GM12878 (cell line): ENCODE results near the gene CCDC85A. TPM values are rescaled to one million over a fixed set of nuclear protein-coding genes. Genes with fewer than 3 reads are reported as not detected.

Experiments
- ATAC-seq: fragments of 200-7000 bp; cut with Tn5 transposase; 3 replicates; pipeline ENCODE4 v1.9.1; 2020; ENCODE audit warnings: mild to moderate bottlenecking, moderate library complexity
- BruUV-seq: library from RNA; stranded (reverse); fragments of 400-500 nt; replicated peaks from 2 replicates; lab custom pipeline; 2021; lab: Mats Ljungman, UMichigan
- CTCF ChIA-PET: fragments of 300-600 bp; sonication (Branson Sonifier 250); formaldehyde crosslinking; extraction: SDS; loops from one replicate; lab custom pipeline; 2021; ENCODE audit warnings: inconsistent platforms; lab: Yijun Ruan, JAX
- POLR2A ChIA-PET: fragments of 350-600 bp; formaldehyde crosslinking; extraction: SDS; loops from one replicate; lab custom pipeline; 2021; ENCODE audit warnings: inconsistent platforms; lab: Charles Lee
- RAD21 ChIA-PET: fragments of 300-600 bp; sonication (Branson Sonifier 250); formaldehyde crosslinking; loops from one replicate; lab custom pipeline; 2023; ENCODE audit warnings: antibody characterized with exemption; ENCODE audit not compliant: unreplicated experiment; lab: Charles Lee
- SMC1A ChIA-PET: fragments of 300-600 bp; sonication (Branson Sonifier 250); formaldehyde crosslinking; loops from one replicate; lab custom pipeline; 2023; ENCODE audit not compliant: unreplicated experiment, uncharacterized antibody; lab: Charles Lee
- DNase-seq: peaks from one replicate; pipeline ENCODE4 v3.0.0-alpha.2; 2011; ENCODE audit warnings: low read depth, low spot score
- FAIRE-seq: peaks from 3 replicates; lab custom pipeline; 2011; peaks lifted over from hg19 to GRCh38; lab: Jason Lieb, UNC
- H2AFZ ChIP-seq: 2 replicates; pipeline ENCODE4 v1.6.0; 2011; ENCODE audit warnings: low read depth, low read length, control low read depth; ENCODE audit not compliant: control insufficient read depth
- H3K27ac ChIP-seq: 2 replicates; pipeline ENCODE4 v1.5.1; 2011; ENCODE audit warnings: control low read depth; ENCODE audit not compliant: control insufficient read depth, insufficient read depth
- H3K27me3 ChIP-seq, 2 experiments: replicated peaks in 1 of 2; 2 replicates each; pipeline versions ENCODE4 v1.6.0 to v1.6.1; 2011; ENCODE audit warnings: low read length in 1 of 2; ENCODE audit not compliant: control insufficient read depth in 2 of 2, insufficient read depth in 2 of 2
- H3K36me3 ChIP-seq, 2 experiments: 2 replicates each; pipeline ENCODE4 v1.5.1; 2011; ENCODE audit warnings: low read length in 1 of 2; ENCODE audit not compliant: control insufficient read depth in 2 of 2, insufficient read depth in 2 of 2
- H3K4me1 ChIP-seq: 2 replicates; pipeline ENCODE4 v1.6.1; 2011; ENCODE audit warnings: mild to moderate bottlenecking, low read length, moderate library complexity, mixed read lengths; ENCODE audit not compliant: control insufficient read depth, insufficient read depth
- H3K4me2 ChIP-seq: 2 replicates; pipeline ENCODE4 v1.6.0; 2011; ENCODE audit warnings: control low read depth; ENCODE audit not compliant: control insufficient read depth, insufficient read depth
- H3K4me3 ChIP-seq: fragments of 200-600 bp; sonication (generic); 2 replicates; pipeline ENCODE4 v1.5.1; 2016
- H3K79me2 ChIP-seq: 2 replicates; pipeline ENCODE4 v1.6.0; 2011; ENCODE audit warnings: low read length; ENCODE audit not compliant: control insufficient read depth, insufficient read depth
- H3K9ac ChIP-seq: 2 replicates; pipeline ENCODE4 v1.8.0; 2011; ENCODE audit warnings: low read length, control low read depth, mixed read lengths; ENCODE audit not compliant: control insufficient read depth, insufficient read depth
- H3K9me3 ChIP-seq: replicated peaks from 3 replicates; pipeline ENCODE4 v1.5.1; 2011; ENCODE audit warnings: mild to moderate bottlenecking, low read length; ENCODE audit not compliant: control insufficient read depth, insufficient read depth
- H4K20me1 ChIP-seq: 2 replicates; pipeline ENCODE4 v1.6.0; 2011; ENCODE audit not compliant: control insufficient read depth, insufficient read depth
- BCL11A ChIP-seq: IDR thresholded peaks from 2 replicates; pipeline ENCODE4 v1.6.1; 2011; ENCODE audit warnings: low read depth, low read length
- BHLHE40 ChIP-seq, 2 experiments: fragments of 450-650 bp in 1 of 2; IDR thresholded peaks; 2 replicates each; pipeline ENCODE4 v1.6.1; 2011 to 2017; ENCODE audit warnings: low read depth in 2 of 2, borderline replicate concordance in 1 of 2, improper control_type of control experiment in 1 of 2, low read length in 1 of 2, mild to moderate bottlenecking in 1 of 2
- JUNB ChIP-seq: IDR thresholded peaks from 2 replicates; pipeline ENCODE4 v1.6.1; 2016; ENCODE audit warnings: antibody characterized with exemption, mild to moderate bottlenecking
- MEF2A ChIP-seq: IDR thresholded peaks from 2 replicates; pipeline ENCODE4 v1.6.1; 2011; ENCODE audit warnings: low read depth, mild to moderate bottlenecking, low read length, moderate library complexity; ENCODE audit not compliant: insufficient read depth
- MTA3 ChIP-seq: IDR thresholded peaks from 2 replicates; pipeline ENCODE4 v1.6.1; 2012; ENCODE audit warnings: low read length, inconsistent platforms, borderline replicate concordance
- POLR2AphosphoS2 ChIP-seq: IDR thresholded peaks from 2 replicates; pipeline ENCODE4 v1.6.1; 2011; ENCODE audit warnings: low read depth, mild to moderate bottlenecking, low read length, improper control_type of control experiment, moderate library complexity
- RELB ChIP-seq: fragments of 450-650 bp; IDR thresholded peaks from 2 replicates; pipeline ENCODE4 v1.6.1; 2017; ENCODE audit warnings: low read depth, mild to moderate bottlenecking, moderate library complexity
- RFX5 ChIP-seq: IDR thresholded peaks from 2 replicates; pipeline ENCODE4 v1.6.1; 2011; ENCODE audit warnings: low read depth, low read length, improper control_type of control experiment
- SIX5 ChIP-seq: IDR thresholded peaks from 2 replicates; pipeline ENCODE4 v1.6.1; 2011; ENCODE audit warnings: mild to moderate bottlenecking, low read depth, low read length, moderate library complexity; ENCODE audit not compliant: severe bottlenecking
- SREBF2 ChIP-seq: IDR thresholded peaks from 2 replicates; pipeline ENCODE4 v1.6.1; 2012; ENCODE audit warnings: mild to moderate bottlenecking, low read length
- TCF7 ChIP-seq: IDR thresholded peaks from 2 replicates; pipeline ENCODE4 v1.6.1; 2014; ENCODE audit warnings: antibody characterized with exemption, borderline replicate concordance
- YY1 ChIP-seq: IDR thresholded peaks from 2 replicates; pipeline ENCODE4 v1.6.1; 2011; ENCODE audit warnings: low read depth, mild to moderate bottlenecking, low read length
- WGBS: methylation state at CpG from one replicate; pipeline ENCODE4 v1.1.6; 2016; ENCODE audit warnings: low lambda C conversion rate; ENCODE audit not compliant: insufficient replicate concordance, insufficient coverage; ENCODE audit errors: missing lambda C conversion rate; 5-methylcytosine and 5-hydroxymethylcytosine counted together
- in situ Hi-C: fragments of 300-500 bp; cut with MboI; formaldehyde crosslinking; loops from 9 replicates; pipeline ENCODE4 v1.14.3; 2018; ENCODE audit warnings: mixed read lengths
- intact Hi-C: fragments of 100-400 bp; cut with micrococcal nuclease; formaldehyde crosslinking; loops from one replicate; pipeline ENCODE4 v1.14.2; 2022; ENCODE audit not compliant: unreplicated experiment
- polyA plus RNA-seq, 11 experiments: library from polyadenylated mRNA; depleted of rRNA in 4 of 11; unstranded in 6 of 11; stranded (reverse) in 5 of 11; fragments of >200 nt; fragmentation: Nextera tagmentation in 4 of 11; fragmentation: Illumina TruSeq in 1 of 11; extraction: Ambion mirVana in 4 of 11; extraction: Trizol in 1 of 11; gene quantifications; 1 replicate in 1 of 11; 2 replicates in 10 of 11; pipeline versions ENCODE4 v1.2.1 to v1.2.3, GENCODE V29; 2011 to 2016; ENCODE audit warnings: inconsistent platforms in 2 of 11, missing spikeins in 2 of 11, low read depth in 1 of 11
- total RNA-seq, 4 experiments: library from RNA; depleted of rRNA in 3 of 4; stranded (reverse); fragments of >200 nt in 3 of 4; fragmentation: Illumina TruSeq in 1 of 4; extraction: Trizol in 1 of 4; gene quantifications; 2 replicates each; pipeline versions ENCODE4 v1.2.1 to v1.2.3, GENCODE V29; 2013 to 2021
- TF ChIP-seq, protein P1 (sequence below): fragments of 150-350 bp; IDR thresholded peaks from 2 replicates; pipeline ENCODE4 v1.6.1; 2014; ENCODE audit warnings: mild to moderate bottlenecking, low read depth, low read length
- TF ChIP-seq, protein P2 (sequence below), 3 experiments: IDR thresholded peaks in 2 of 3; conservative IDR thresholded peaks in 1 of 3; 2 replicates each; pipeline ENCODE4 v1.5.1; 2011; ENCODE audit warnings: low read depth in 3 of 3, low read length in 3 of 3, mild to moderate bottlenecking in 3 of 3, control low read depth in 2 of 3, moderate library complexity in 2 of 3, inconsistent platforms in 1 of 3, mixed read lengths in 1 of 3; ENCODE audit not compliant: control insufficient read depth in 2 of 3, insufficient read depth in 1 of 3; ENCODE audit errors: extremely low read depth in 1 of 3
- TF ChIP-seq, protein P3 (sequence below): fragments of 450-650 bp; formaldehyde crosslinking; IDR thresholded peaks from 2 replicates; pipeline ENCODE4 v1.4.0; 2020; ENCODE audit warnings: mild to moderate bottlenecking, moderate library complexity

CCDC85A gene
- total and polyA plus RNA-seq, 10 of the 15 experiments (the other 5 are each of a cell fraction or from before 2014, with no cell fraction given): 0.02 to 0.57 (median 0.04) TPM; not detected in 7

DNA sequence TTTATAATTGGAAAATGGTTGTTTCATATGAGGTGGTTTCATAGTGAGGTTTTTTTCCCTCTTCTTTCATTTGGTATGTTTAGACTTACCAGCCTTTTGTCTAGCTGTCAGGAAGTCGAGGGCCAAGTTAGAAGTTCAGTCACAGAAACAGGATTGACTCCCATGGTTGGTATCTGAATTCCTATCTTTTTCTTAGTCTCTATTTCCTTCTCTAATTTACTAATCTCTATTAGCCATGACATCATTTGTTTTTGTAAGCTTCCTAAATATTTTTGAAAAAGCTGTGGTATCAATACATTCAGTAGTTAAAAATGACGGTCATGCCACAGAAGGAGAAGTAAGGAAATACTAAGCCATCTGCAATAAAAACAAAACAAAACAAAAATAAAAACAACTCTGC, 206.9 kb downstream of the CCDC85A start (continued):
- TF ChIP-seq SIX5: no peak
- TF ChIP-seq RELB: no peak
- TF ChIP-seq RFX5: no peak
- no peak for TF ChIP-seq YY1
- no peak for TF ChIP-seq SREBF2
- TF ChIP-seq, all 136 proteins: peak for 0

- no peak for FAIRE-seq
- WGBS: 0% methylated on average over 1 of the region's 1 CpG
- RAD21 ChIA-PET: no interaction called here
- TF ChIP-seq JUNB (no peak), MTA3 (no peak), MEF2A (no peak), POLR2AphosphoS2 (no peak), BHLHE40 (IDR thresholded peaks at IDR 0.05; ENCODE audit: borderline replicate concordance in 1 of 2, low read depth in 2 of 2, low read length in 1 of 2) (no peak), BCL11A (no peak), TCF7 (no peak)
- TF ChIP-seq, protein P1, sequence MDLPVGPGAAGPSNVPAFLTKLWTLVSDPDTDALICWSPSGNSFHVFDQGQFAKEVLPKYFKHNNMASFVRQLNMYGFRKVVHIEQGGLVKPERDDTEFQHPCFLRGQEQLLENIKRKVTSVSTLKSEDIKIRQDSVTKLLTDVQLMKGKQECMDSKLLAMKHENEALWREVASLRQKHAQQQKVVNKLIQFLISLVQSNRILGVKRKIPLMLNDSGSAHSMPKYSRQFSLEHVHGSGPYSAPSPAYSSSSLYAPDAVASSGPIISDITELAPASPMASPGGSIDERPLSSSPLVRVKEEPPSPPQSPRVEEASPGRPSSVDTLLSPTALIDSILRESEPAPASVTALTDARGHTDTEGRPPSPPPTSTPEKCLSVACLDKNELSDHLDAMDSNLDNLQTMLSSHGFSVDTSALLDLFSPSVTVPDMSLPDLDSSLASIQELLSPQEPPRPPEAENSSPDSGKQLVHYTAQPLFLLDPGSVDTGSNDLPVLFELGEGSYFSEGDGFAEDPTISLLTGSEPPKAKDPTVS: no peak
- TF ChIP-seq, protein P2, sequence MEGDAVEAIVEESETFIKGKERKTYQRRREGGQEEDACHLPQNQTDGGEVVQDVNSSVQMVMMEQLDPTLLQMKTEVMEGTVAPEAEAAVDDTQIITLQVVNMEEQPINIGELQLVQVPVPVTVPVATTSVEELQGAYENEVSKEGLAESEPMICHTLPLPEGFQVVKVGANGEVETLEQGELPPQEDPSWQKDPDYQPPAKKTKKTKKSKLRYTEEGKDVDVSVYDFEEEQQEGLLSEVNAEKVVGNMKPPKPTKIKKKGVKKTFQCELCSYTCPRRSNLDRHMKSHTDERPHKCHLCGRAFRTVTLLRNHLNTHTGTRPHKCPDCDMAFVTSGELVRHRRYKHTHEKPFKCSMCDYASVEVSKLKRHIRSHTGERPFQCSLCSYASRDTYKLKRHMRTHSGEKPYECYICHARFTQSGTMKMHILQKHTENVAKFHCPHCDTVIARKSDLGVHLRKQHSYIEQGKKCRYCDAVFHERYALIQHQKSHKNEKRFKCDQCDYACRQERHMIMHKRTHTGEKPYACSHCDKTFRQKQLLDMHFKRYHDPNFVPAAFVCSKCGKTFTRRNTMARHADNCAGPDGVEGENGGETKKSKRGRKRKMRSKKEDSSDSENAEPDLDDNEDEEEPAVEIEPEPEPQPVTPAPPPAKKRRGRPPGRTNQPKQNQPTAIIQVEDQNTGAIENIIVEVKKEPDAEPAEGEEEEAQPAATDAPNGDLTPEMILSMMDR (IDR thresholded peaks at IDR 0.05 in 2 of 3, conservative IDR thresholded peaks at IDR 0.05 in 1 of 3; ENCODE audit: control insufficient read depth in 2 of 3, extremely low read depth in 1 of 3, insufficient read depth in 1 of 3, low read depth in 3 of 3, low read length in 3 of 3): no peak
- TF ChIP-seq, protein P3, sequence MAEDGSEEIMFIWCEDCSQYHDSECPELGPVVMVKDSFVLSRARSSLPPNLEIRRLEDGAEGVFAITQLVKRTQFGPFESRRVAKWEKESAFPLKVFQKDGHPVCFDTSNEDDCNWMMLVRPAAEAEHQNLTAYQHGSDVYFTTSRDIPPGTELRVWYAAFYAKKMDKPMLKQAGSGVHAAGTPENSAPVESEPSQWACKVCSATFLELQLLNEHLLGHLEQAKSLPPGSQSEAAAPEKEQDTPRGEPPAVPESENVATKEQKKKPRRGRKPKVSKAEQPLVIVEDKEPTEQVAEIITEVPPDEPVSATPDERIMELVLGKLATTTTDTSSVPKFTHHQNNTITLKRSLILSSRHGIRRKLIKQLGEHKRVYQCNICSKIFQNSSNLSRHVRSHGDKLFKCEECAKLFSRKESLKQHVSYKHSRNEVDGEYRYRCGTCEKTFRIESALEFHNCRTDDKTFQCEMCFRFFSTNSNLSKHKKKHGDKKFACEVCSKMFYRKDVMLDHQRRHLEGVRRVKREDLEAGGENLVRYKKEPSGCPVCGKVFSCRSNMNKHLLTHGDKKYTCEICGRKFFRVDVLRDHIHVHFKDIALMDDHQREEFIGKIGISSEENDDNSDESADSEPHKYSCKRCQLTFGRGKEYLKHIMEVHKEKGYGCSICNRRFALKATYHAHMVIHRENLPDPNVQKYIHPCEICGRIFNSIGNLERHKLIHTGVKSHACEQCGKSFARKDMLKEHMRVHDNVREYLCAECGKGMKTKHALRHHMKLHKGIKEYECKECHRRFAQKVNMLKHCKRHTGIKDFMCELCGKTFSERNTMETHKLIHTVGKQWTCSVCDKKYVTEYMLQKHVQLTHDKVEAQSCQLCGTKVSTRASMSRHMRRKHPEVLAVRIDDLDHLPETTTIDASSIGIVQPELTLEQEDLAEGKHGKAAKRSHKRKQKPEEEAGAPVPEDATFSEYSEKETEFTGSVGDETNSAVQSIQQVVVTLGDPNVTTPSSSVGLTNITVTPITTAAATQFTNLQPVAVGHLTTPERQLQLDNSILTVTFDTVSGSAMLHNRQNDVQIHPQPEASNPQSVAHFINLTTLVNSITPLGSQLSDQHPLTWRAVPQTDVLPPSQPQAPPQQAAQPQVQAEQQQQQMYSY (CRISPR knock-in tag): no peak
These were observed 226.3 kb downstream of the CCDC85A start for GRCh38 chr2:56410140-56410539.

More at GRCh38 chr2:56410140-56410539, 226.3 kb downstream of the CCDC85A start:
- H3K4me3 ChIP-seq: no peak overlapping the region
- no peaks in the 10 kb centered on the region for H3K36me3 ChIP-seq
- H3K4me2 ChIP-seq: no peak overlapping the region
- ATAC-seq (no peak), DNase-seq (no peak)
- in situ Hi-C loops: no loop called here
- intact Hi-C loops: no loop called here
- H2AFZ ChIP-seq: no peak overlapping the region
- H3K27ac ChIP-seq: no peak overlapping the region
- BruUV-seq: no TSS peak
- H3K27me3 ChIP-seq: no peaks in the 10 kb centered on the region
- H3K9ac ChIP-seq: no peak overlapping the region
- POLR2A ChIA-PET: no interaction called here
- SMC1A ChIA-PET: no interaction called here
- no peaks in the 10 kb centered on the region for H3K4me1 ChIP-seq
- no peaks in the 10 kb centered on the region for H3K9me3 ChIP-seq
- no peaks in the 10 kb centered on the region for H3K79me2 ChIP-seq
- CTCF ChIA-PET: interaction anchor here (0.6 kb wide), 1 partner anchor 29 kb away, joined by 3 read pairs; no protein-coding TSS in a partner anchor
- no peaks in the 10 kb centered on the region for H4K20me1 ChIP-seq
